C4-2B (cell line): ENCODE data around the gene RASGRF2.

Experiments used
- ZFX ChIP-seq: fragments of 450-650 bp; IDR thresholded peaks from 2 replicates; pipeline ENCODE4 v1.6.1; 2017
- TF ChIP-seq, protein P1 (sequence below): fragments of 450-650 bp; conservative IDR thresholded peaks from 2 replicates; pipeline ENCODE4 v1.5.1; 2017; ENCODE audit warnings: mild to moderate bottlenecking

DNA sequence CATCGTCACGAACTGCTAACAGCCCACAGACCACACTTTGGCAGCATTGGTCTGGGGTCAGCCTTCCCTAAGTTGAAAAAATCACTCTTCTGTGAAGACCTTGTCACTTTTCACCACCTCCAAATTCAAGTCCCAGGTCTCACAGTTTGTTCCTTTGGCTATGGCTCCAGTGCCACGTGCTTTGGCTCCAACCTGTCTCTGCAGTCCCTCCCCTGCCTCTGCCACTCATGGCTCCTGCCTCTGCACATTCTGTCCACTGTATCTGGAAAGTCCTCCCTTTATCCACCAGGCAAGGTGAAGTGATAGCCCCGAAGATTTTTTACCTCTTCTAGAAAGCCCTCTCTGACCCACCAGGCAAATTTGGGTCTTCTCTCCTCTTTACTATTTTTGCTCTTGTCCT lies 278.3 kb downstream of the RASGRF2 start:
- TF ChIP-seq, protein P1, sequence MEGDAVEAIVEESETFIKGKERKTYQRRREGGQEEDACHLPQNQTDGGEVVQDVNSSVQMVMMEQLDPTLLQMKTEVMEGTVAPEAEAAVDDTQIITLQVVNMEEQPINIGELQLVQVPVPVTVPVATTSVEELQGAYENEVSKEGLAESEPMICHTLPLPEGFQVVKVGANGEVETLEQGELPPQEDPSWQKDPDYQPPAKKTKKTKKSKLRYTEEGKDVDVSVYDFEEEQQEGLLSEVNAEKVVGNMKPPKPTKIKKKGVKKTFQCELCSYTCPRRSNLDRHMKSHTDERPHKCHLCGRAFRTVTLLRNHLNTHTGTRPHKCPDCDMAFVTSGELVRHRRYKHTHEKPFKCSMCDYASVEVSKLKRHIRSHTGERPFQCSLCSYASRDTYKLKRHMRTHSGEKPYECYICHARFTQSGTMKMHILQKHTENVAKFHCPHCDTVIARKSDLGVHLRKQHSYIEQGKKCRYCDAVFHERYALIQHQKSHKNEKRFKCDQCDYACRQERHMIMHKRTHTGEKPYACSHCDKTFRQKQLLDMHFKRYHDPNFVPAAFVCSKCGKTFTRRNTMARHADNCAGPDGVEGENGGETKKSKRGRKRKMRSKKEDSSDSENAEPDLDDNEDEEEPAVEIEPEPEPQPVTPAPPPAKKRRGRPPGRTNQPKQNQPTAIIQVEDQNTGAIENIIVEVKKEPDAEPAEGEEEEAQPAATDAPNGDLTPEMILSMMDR: no peak
- no peak for TF ChIP-seq ZFX
